CD4-positive, alpha-beta T cell treated with Interleukin-4 for 1 hour (primary cell): ENCODE measurements around the gene MAX.
A peak's percentile ranks its signal among the peaks of the same experiment; 100 is the strongest.

Experiments used
- DNase-seq, 2 donors: peaks; one replicate each; pipeline ENCODE4 v3.0.0-alpha.2; 2020 to 2022

MAX gene

GRCh38 chr14:65102441-65103149, at the start of gene MAX:
MAX (minus strand) TSS chr14:65102517; CDS start chr14:65102339, 178 bp downstream.
- peak; percentile 99 for DNase-seq

- no peak for DNase-seq
These were observed 49.3 kb upstream of the MAX start for GRCh38 chr14:65151609-65151956.

- no peak for DNase-seq
These were observed 48.7 kb upstream of the MAX start for GRCh38 chr14:65150898-65151608.

GRCh38 chr14:65149116-65149515, 46.8 kb upstream of the MAX start:
- no peak for DNase-seq

- DNase-seq: no peak
These were observed 41.9 kb upstream of the MAX start for GRCh38 chr14:65144170-65144569.

GRCh38 chr14:65142914-65143625, 40.8 kb upstream of the MAX start:
- DNase-seq: no peak

- DNase-seq: no peak
These were observed 40.1 kb upstream of the MAX start for GRCh38 chr14:65142429-65142828.

GRCh38 chr14:65141523-65141922, 39.2 kb upstream of the MAX start:
- DNase-seq: no peak

- no peak for DNase-seq
These were observed 35.5 kb upstream of the MAX start for GRCh38 chr14:65137648-65138307.

GRCh38 chr14:65134651-65135579, 32.6 kb upstream of the MAX start:
- no peak for DNase-seq

GRCh38 chr14:65132855-65133254, 30.5 kb upstream of the MAX start:
- DNase-seq: no peak

GRCh38 chr14:65131301-65131701, 29.0 kb upstream of the MAX start:
- DNase-seq: no peak

- DNase-seq: no peak
These were observed 25.8 kb upstream of the MAX start for GRCh38 chr14:65128096-65128495.

- DNase-seq: no peak
These were observed 15.7 kb upstream of the MAX start for GRCh38 chr14:65117769-65118745.

- DNase-seq: no peak
These were observed 13.3 kb upstream of the MAX start for GRCh38 chr14:65115615-65116014.

GRCh38 chr14:65110525-65110924, 8.2 kb upstream of the MAX start:
- no peak for DNase-seq

- no peak for DNase-seq
These were observed 7.0 kb upstream of the MAX start for GRCh38 chr14:65109357-65109756.

GRCh38 chr14:65107200-65107599, 4.9 kb upstream of the MAX start:
- no peak for DNase-seq

GRCh38 chr14:65106736-65107135, 4.4 kb upstream of the MAX start:
- no peak for DNase-seq

- DNase-seq: no peak
These were observed 4.0 kb upstream of the MAX start for GRCh38 chr14:65106316-65106715.

GRCh38 chr14:65104791-65105190, 2.5 kb upstream of the MAX start:
- DNase-seq: no peak
